T-helper 2 cell (primary cell): Measurements from ENCODE around the gene GALNT7.
"Not testable (repeated sequence)": the region's sequence is repeated elsewhere in the genome, so short reads cannot be mapped to it uniquely, and the experiment has no call there.

ENCODE experiments used
- DNase-seq, 5 experiments: peaks; one replicate each; pipeline versions ENCODE4 v3.0.0 to v3.0.0-alpha.2; 2012 to 2022
- total RNA-seq, 2 donors: gene quantifications; one replicate each; lab custom pipeline; 2026; lab: John Stamatoyannopoulos, UW

Gene GALNT7, protein sequence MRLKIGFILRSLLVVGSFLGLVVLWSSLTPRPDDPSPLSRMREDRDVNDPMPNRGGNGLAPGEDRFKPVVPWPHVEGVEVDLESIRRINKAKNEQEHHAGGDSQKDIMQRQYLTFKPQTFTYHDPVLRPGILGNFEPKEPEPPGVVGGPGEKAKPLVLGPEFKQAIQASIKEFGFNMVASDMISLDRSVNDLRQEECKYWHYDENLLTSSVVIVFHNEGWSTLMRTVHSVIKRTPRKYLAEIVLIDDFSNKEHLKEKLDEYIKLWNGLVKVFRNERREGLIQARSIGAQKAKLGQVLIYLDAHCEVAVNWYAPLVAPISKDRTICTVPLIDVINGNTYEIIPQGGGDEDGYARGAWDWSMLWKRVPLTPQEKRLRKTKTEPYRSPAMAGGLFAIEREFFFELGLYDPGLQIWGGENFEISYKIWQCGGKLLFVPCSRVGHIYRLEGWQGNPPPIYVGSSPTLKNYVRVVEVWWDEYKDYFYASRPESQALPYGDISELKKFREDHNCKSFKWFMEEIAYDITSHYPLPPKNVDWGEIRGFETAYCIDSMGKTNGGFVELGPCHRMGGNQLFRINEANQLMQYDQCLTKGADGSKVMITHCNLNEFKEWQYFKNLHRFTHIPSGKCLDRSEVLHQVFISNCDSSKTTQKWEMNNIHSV
- total RNA-seq = 10.0 to 20.3 reads per million in 2 donors

- DNase-seq = peak; percentile 36 to 77 (median 48)
Measured at GRCh38 chr4:173168396-173169177, at the start of gene GALNT7. TSS of gene GALNT7 (plus strand) at chr4:173168811. CDS start at chr4:173168836, 25 bp downstream.

- DNase-seq = not testable (repeated sequence)
Measured at GRCh38 chr4:173118819-173119218, 49.8 kb upstream of the GALNT7 start.

GRCh38 chr4:173119818-173120217 lies 48.8 kb upstream of the GALNT7 start:
- no peak for DNase-seq

DNA sequence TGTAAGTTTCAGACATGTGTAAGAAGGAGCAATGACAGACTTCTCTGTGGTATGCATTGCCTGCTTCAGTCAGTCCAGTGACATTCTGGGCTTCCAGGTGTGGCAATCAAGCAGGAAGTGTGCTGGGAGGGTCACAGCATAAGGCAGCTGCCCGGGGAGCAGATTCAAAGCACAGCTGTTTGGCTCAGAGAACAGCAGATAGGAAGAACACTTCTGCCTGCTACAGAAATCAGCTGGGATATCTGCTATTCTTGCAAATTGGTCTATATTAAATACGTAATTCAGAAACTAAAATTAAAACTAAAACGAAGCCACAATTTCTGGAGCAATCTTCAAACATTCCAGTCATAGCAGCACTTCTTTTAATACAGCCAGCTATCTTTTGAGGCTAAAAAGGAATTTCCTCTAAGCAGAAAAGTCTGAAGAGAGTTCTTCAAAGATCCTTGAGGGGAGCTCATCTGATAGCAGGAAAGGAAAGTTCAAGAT lies 47.5 kb upstream of the GALNT7 start:
- DNase-seq = no peak

DNA sequence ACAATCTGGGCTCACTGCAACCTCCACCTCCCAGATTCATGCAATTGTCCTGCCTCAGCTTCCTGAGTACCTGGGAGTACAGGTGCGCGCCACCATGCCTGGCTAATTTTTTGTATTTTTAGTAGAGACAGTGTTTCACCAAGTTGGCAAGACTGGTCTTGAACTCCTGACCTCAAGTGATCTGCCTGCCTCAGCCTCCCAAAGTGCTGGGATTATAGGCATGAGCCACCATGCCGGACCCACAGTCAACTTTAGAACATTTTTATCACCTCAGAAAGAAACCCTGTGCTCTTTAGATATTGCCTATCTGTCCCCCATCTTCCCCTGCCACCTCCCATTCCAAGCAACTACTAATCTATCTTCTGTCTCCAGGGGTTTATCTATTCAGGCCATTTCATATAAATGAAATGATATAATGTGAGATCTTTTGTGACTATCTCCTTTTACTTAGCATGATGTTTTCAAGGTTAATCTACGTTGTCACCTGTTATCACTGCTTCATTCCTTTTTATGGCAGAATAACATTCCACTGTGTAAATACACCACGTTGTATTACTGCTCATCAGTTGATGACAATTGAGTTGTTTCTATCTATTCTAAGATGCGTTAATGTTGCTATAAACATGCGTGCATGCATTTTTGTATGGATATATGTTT lies 44.3 kb upstream of the GALNT7 start:
- no peak for DNase-seq

GRCh38 chr4:173125216-173125812 lies 43.3 kb upstream of the GALNT7 start:
- no peak for DNase-seq

DNA sequence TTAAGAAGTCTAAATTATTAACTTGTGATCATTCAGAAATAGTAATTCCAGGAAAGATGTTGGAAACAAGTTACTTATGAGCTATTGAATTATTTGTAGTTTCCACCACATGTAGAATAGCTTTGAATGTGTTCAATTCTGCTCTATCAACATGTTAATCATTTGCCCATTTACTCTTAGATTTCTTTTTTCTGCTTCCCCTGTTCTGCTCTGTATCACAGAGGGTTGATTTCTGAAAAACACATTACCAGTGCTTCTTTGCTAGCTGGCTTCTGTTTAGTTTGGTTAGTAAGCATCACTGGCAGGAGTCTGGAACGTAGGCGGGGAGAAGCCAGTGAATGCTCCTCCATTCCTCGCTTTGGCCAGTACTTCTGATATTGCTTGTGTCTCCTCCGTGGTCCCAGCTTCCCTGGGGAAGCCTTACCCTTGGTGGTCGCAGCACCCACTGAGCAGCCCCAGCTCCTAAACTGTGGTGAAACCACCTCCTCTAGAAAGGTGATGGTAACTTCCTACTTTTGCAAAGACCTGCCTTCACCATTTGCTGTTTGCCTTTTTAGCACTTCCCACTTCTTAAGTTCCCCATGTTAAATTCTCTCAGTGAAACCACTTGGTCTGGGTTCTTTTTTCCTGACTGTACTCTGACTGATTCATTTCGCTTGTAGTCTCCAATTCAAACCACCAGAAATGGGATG lies 40.3 kb upstream of the GALNT7 start:
- no peak for DNase-seq

DNA sequence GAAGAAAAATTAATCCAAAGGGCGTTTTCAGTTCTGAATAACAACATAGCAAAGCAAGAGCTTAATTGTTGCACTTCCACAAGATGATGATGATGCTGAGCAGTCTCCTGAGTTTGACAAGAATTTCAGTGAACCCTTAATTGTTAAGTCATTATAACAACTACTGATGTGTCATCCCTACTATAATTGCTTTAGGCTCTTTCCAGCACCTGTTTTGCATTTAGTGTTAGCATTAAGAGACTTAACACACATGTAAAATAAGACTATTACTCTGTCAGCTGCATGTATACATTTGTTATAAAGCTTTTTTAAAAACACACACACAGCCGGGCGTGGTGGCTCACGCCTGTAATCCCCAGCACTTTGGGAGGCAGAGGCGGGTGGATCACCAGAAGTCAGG lies 37.9 kb upstream of the GALNT7 start:
- no peak for DNase-seq

- DNase-seq = no peak
Measured at GRCh38 chr4:173134426-173134825, 34.2 kb upstream of the GALNT7 start.

DNA sequence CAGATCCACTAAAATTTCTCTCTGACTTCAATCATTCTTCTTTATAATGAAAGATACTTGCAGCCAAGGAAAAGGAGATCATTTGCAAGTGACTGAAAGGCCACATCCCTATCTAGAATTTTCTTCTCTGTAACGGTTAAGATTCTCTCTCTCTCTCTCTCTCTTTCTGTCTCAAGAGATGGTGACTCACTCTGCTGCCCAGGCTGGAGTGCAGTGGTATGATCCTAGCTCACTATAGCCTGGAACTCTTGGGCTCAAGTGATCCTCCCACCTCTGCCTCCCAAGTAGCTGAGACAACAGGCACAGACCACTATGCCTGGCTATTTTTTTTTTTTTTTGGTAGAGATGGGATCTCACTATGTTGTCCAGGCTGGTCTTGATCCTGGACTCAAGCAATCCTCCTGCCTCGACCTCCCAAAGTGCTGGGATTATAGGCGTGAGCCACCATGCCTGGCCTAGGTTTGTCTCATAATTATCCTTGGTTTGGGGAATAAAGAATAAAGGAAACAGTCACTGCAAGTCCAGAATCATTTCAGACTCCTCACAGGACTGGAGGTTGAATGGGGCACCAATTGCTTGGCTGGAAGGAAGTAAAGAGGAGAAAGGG lies 33.3 kb upstream of the GALNT7 start:
- no peak for DNase-seq

GRCh38 chr4:173138624-173139023 lies 30.0 kb upstream of the GALNT7 start:
- no peak for DNase-seq

DNA sequence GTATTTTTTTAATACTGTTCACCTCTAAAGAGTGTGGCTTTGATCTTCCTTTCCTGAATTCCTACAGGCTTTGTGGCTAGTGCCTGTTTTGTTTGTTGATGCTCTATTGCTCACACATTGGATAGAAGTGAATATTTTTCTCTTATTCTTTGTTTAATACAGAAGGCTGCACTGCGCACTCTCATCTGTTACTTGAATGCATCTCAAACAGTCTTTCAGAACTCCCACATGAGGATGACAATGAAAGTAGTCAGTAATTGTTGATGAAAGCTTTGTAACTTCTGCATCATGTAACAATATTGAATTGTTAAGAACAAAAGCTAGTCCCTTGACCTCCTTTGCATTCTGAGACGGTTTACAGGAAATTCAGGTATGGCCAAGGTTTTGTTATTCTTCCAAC lies 29.1 kb upstream of the GALNT7 start:
- no peak for DNase-seq

GRCh38 chr4:173145131-173145530 lies 23.5 kb upstream of the GALNT7 start:
- no peak for DNase-seq

GRCh38 chr4:173146456-173146855 lies 22.2 kb upstream of the GALNT7 start:
- no peak for DNase-seq

GRCh38 chr4:173151496-173151895 lies 17.1 kb upstream of the GALNT7 start:
- DNase-seq = no peak

DNA sequence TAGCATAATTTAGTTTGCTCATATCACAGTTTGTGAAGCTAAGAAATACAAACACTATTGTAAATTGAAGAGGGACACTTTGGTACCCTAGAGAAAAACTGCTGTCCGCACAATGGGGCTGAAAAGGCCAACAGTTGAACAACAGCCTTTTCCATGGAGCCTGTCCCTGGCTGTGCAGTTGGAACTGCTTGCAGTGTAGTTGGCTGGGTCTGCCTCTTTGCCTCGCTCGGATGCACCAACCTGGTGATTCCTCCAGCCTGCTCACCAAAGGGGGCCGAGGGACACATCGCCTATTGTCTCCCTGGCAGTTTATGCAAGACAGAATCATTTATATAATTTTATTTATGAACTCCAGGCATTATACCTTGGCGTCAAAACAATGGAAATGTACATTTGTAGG lies 16.5 kb upstream of the GALNT7 start:
- DNase-seq = no peak

- DNase-seq = no peak
Measured at GRCh38 chr4:173153445-173153844, 15.2 kb upstream of the GALNT7 start.

- DNase-seq = no peak
Measured at GRCh38 chr4:173159791-173160190, 8.8 kb upstream of the GALNT7 start.

GRCh38 chr4:173160871-173161270 lies 7.7 kb upstream of the GALNT7 start:
- DNase-seq = no peak

DNA sequence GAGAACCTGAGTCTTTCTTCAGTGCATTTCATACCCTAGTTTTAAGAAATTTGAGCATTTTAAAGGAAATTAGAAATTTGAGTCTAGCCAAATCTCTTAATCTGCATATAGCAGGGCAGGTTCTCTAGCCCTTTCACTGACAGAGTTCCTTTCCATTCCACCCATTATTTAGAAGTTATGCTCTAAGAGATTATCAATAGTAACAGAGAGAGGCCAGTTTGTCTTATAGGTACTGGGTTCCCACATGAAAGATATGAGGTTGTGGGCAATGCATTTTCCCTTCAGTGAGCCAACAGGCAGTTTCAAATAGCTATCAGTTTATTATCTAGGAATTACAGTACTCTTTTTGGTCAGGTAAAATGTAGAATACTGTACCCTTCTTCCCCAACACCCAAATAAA lies 7.3 kb upstream of the GALNT7 start:
- DNase-seq = no peak

DNA sequence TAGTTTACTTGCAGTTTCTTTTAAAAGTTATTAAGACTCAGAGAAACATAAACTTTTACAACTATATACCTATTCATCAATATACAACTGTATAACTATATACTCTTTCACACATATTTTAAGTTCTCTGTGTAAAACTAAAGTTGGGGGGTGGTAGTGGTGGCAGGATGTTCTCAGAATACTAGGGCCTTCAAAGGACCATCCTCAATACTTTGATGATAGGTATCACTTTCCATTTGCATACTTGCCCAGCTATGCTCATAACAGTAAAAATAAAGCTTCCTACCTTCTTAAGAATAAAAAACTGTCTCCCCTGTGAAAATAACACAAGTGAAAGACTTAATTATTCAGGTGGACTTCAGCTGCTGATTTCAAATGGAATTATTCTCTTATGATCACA lies 2.9 kb upstream of the GALNT7 start:
- DNase-seq = peak in 1 of 5 experiments; percentile 4
